NB4 (cell line): Measurements from ENCODE around the gene GRIA1.

Experiments used
- DNase-seq: peaks from one replicate; pipeline ENCODE4 v3.0.0; 2010; ENCODE audit warnings: low read depth
- H3K4me3 ChIP-seq: one replicate; pipeline ENCODE4 v1.5.1; 2011; ENCODE audit warnings: mild to moderate bottlenecking, low read depth, low read length, moderate library complexity
- MYC ChIP-seq: IDR thresholded peaks from 2 replicates; pipeline ENCODE4 v1.6.1; 2011; ENCODE audit warnings: low read depth, low read length
- POLR2A ChIP-seq: IDR thresholded peaks from 2 replicates; pipeline ENCODE4 v1.6.1; 2011; ENCODE audit warnings: mild to moderate bottlenecking; ENCODE audit not compliant: insufficient read length; ENCODE audit errors: extremely low read depth
- TF ChIP-seq, protein P1 (sequence below): IDR thresholded peaks from 2 replicates; pipeline ENCODE4 v1.6.1; 2011; ENCODE audit warnings: low read depth, low read length
- TF ChIP-seq, protein P2 (sequence below): IDR thresholded peaks from one replicate; pipeline ENCODE4 v1.5.1; 2012; ENCODE audit warnings: low read depth, low read length

GRIA1 gene

DNA sequence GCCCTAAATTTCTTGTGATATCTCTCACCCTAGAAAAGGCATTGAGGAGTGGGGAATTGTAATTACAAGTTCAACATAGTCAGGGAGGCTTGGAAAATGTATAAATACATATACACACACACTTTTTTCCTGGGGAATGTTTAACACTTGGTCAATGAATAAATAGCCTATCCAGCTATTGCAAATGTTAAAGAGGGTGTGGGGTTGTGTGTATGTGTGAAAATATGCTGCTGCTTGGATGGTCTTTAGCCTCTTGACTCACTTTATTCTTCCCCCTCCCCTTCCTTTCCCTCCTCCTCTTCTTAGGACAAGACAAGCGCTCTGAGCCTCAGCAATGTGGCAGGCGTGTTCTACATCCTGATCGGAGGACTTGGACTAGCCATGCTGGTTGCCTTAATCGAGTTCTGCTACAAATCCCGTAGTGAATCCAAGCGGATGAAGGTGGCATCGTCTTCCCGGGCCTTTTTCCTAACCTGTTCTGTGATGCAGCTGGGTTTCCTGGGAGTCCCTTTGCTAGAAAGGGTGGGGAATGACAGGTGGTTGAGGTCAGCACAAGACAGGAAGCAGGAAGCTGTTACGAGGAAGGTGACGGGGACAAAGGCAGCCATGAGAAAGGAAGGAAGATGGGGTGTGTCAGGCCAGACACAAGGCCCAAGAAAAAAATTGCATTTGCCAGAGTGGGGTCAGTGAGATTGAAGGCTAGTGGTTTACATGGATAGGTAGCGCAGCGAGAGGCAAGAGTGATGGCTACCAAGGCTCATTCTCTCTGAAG is 311.8 kb downstream of the GRIA1 start:
- DNase-seq: no peak
- no peak overlapping the region for H3K4me3 ChIP-seq
- TF ChIP-seq, protein P1, sequence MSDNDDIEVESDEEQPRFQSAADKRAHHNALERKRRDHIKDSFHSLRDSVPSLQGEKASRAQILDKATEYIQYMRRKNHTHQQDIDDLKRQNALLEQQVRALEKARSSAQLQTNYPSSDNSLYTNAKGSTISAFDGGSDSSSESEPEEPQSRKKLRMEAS: no peak
- TF ChIP-seq MYC: no peak
- TF ChIP-seq, protein P2, sequence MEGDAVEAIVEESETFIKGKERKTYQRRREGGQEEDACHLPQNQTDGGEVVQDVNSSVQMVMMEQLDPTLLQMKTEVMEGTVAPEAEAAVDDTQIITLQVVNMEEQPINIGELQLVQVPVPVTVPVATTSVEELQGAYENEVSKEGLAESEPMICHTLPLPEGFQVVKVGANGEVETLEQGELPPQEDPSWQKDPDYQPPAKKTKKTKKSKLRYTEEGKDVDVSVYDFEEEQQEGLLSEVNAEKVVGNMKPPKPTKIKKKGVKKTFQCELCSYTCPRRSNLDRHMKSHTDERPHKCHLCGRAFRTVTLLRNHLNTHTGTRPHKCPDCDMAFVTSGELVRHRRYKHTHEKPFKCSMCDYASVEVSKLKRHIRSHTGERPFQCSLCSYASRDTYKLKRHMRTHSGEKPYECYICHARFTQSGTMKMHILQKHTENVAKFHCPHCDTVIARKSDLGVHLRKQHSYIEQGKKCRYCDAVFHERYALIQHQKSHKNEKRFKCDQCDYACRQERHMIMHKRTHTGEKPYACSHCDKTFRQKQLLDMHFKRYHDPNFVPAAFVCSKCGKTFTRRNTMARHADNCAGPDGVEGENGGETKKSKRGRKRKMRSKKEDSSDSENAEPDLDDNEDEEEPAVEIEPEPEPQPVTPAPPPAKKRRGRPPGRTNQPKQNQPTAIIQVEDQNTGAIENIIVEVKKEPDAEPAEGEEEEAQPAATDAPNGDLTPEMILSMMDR: no peak
- no peak for TF ChIP-seq POLR2A

DNA sequence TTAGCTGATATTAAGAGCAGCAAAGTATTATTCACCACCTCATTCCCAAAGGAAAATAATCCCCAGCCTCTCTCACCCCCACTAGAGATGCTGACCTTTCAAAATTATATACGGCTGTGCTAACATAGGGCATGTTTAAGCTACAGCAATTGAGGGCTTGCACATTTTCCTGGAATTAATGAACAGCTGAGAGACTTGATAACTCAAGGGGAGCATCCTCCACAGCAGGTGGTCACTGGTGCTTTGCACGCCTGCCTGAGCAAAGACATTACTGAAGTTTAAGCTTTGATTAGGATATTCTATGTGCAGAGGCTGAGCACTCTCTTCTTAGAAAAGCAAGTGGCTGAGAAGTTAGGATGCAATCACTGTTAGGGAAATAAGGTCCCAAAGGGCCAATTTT is 317.3 kb downstream of the GRIA1 start:
- TF ChIP-seq, protein P1: no peak
- TF ChIP-seq MYC (no peak), POLR2A (no peak)
- TF ChIP-seq, protein P2: no peak
- no peak for DNase-seq
- no peak overlapping the region for H3K4me3 ChIP-seq

DNA sequence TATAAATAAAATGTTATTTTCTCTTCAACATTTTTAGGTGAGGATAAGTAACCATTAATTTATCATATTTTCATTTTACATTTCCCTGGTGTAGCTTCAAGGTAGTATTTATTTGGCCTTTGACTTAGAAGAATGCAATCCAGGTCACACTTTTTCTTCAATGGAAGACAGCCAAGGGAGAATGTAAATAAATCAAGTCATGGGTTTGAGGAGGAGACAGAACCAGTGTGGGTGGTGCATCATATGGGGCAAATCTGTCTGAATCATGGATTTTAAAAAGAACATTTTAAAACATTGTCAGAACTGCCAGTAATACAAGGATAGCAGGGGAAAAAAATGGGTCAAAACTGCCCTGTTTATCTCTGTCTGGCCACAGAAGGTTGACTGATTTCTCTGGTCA is 318.7 kb downstream of the GRIA1 start:
- H3K4me3 ChIP-seq: no peak overlapping the region
- no peak for DNase-seq
- TF ChIP-seq, protein P1: no peak
- TF ChIP-seq, protein P2: no peak
- no peak for TF ChIP-seq MYC
- TF ChIP-seq POLR2A: no peak

DNA sequence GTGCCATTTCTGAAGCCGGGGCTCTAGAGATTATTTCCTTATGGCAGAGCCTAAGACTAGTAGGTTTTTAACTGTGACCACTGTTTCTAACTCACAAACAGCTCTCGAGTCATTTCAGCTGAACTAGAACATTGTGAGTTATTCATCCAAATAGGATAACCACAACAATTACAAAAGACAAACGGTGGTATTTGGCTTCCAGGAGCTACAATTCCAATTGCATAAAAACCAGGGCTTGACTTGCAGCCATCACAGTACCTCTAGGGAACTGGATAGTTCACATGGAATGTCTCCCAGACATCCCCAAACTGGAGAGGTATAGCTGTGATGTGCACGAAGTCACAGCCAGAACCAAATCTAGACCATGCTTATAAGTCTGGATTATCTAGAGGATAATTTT is 323.4 kb downstream of the GRIA1 start:
- H3K4me3 ChIP-seq: no peak overlapping the region
- no peak for DNase-seq
- TF ChIP-seq, protein P2: no peak
- TF ChIP-seq POLR2A (no peak), MYC (no peak)
- TF ChIP-seq, protein P1: no peak

DNA sequence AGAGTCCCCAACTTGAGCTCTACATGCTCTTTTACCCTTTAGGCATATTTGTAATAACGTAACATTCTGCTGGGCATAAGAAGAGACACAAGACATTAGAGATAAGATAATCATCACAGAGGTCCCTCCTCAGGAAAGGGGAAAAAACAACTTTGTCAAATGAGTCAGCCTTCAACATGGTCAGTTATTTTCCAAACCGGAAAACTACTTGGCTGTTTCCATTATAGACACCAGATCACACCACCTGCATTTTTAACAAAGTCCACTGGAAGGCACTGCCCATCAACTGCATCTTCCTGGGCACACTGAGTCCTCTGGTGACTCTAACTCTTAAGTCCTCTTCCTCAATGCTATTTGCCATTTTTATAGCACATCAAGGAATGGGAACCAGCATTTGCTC is 326.4 kb downstream of the GRIA1 start:
- no peak overlapping the region for H3K4me3 ChIP-seq
- no peak for DNase-seq
- TF ChIP-seq, protein P2: no peak

DNA sequence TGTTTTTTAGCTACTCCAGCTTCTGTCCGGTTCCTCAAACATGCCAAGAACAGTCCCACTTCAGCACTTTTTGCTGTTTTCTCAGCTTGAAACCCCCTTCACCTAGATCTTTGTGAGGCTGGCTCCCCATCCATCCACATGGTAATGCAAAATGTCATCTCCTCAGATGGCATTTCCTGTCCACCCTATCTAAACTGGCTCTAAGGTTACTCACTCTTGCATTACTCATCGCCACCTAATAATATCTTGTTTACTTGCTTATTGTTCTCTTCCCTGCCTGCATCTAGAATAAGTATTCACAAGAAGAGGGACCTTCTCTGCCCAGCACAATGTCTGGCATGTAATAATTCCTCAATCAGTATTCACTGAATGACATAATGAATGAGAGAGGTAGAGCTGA is 328.2 kb downstream of the GRIA1 start:
- DNase-seq: no peak
- TF ChIP-seq MYC (no peak), POLR2A (no peak)
- TF ChIP-seq, protein P1: no peak
- TF ChIP-seq, protein P2: no peak
- H3K4me3 ChIP-seq: no peak overlapping the region
